Measurements from ENCODE around the gene TRPM1. TPM values are rescaled to one million over a fixed set of nuclear protein-coding genes. Genes with fewer than 3 reads are reported as not detected.
A peak's percentile ranks its signal among the peaks of the same experiment; 100 is the strongest.

TRPM1 gene
- total RNA-seq, 1 donor from 2014 or later, result not detected

DNA sequence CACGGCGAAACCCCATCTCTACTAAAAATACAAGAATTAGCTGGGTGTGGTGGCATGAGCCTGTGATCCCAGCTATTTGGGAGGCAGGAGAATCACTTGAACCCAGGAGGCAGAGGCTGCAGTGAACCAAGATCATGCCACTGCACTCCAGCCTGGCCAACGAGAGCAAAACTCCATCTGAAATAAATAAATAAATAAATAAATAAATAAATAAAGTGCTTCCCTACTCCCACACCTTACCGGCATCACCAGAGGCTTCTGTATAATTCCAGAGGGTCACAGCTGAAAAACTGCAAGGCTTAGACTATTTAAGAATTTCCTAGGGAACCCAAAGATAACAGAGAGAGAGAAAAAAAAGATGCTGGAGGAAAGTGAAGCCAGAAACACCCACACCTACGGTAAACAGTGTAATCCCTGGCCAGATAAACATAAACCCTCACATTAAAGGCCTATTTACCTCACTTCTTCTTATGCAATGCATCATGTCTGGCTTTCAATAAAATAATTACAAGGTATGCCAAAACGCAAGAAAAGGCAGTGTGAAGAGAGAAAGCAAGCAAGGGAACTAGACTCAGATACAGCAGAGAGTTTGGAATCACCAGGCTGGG lies 15.0 kb upstream of the TRPM1 start:
- TF ChIP-seq, protein P1, sequence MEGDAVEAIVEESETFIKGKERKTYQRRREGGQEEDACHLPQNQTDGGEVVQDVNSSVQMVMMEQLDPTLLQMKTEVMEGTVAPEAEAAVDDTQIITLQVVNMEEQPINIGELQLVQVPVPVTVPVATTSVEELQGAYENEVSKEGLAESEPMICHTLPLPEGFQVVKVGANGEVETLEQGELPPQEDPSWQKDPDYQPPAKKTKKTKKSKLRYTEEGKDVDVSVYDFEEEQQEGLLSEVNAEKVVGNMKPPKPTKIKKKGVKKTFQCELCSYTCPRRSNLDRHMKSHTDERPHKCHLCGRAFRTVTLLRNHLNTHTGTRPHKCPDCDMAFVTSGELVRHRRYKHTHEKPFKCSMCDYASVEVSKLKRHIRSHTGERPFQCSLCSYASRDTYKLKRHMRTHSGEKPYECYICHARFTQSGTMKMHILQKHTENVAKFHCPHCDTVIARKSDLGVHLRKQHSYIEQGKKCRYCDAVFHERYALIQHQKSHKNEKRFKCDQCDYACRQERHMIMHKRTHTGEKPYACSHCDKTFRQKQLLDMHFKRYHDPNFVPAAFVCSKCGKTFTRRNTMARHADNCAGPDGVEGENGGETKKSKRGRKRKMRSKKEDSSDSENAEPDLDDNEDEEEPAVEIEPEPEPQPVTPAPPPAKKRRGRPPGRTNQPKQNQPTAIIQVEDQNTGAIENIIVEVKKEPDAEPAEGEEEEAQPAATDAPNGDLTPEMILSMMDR (IDR thresholded peaks at IDR 0.05), result no peak
- no peak for ATAC-seq
- DNase-seq, result no peak

DNA sequence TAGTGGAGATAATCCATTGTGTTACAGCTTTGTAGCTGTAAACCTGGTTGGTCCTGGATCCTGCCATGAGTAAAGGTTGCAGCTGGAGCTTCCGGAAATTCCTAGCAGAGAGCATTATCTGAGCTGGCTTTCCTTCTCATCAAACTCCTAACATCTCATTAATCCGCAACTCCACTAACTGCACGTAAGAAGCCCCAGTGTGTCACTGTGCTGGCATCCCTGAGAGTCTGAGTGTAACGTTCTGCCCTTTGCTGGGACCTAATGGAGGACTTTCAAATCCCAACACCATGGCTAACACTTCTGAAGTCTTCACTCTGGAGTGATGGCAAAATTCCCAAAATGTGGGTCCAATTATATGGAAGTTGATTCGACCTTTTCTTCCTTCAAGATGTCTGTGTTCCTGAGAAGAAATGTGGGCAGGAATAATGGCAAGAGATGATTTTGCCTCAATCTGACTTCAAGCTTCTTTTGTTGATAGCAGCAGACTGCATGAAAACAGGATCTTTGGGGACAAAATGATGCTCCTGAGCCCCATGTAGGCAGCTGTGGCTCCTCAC lies 9.6 kb upstream of the TRPM1 start:
- ATAC-seq (no peak), DNase-seq (no peak)
- peaks cover 7% of the 10 kb centered on the region for H3K9me3 ChIP-seq
- TF ChIP-seq, protein P1 (IDR thresholded peaks at IDR 0.05), result no peak
- no peak overlapping the region for H3K27ac ChIP-seq
- H3K27me3 ChIP-seq (ENCODE audit: low read depth), result no peaks in the 10 kb centered on the region
- no peak overlapping the region for H3K4me3 ChIP-seq
- intact Hi-C loops (cut with DNase I), result no loop called here
- H3K36me3 ChIP-seq, result no peaks in the 10 kb centered on the region
- no peaks in the 10 kb centered on the region for H3K4me1 ChIP-seq

More for the DNA sequence above, 15.0 kb upstream of the TRPM1 start:
- Histone ChIP-seq H3K27me3 (ENCODE audit: low read depth) (no peaks in the 10 kb centered on the region), H3K36me3 (no peaks in the 10 kb centered on the region), H3K4me3 (no peak overlapping the region), H3K27ac (no peak overlapping the region), H3K9me3 (peaks cover 9% of the 10 kb centered on the region), H3K4me1 (no peaks in the 10 kb centered on the region)
- intact Hi-C loops (cut with DNase I), result no loop called here

DNA sequence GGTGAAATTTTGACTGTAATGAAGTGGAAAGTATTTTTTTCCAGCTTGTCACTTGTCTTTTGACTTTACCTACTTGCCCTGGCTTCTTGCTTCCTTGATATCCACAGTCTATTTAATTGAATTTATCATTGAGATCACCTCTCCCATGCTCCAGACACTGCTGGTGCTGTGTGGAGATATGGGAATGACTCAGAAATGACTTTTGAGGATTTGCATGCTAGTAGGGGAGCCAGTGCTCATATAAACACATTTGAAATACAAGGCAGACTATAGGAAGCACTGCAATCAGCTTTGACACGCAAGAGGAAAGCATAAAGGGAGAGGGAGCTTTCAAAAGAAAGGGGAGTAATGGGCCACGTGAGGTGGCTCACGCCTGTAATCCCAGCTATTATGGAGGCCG lies 7.3 kb upstream of the TRPM1 start:
- DNase-seq, result no peak
- no peak for ATAC-seq
- no peak overlapping the region for H3K4me3 ChIP-seq
- intact Hi-C loops (cut with DNase I), result no loop called here
- no peaks in the 10 kb centered on the region for H3K27me3 ChIP-seq (ENCODE audit: low read depth)
- no peaks in the 10 kb centered on the region for H3K9me3 ChIP-seq
- no peaks in the 10 kb centered on the region for H3K4me1 ChIP-seq
- TF ChIP-seq, protein P1 (IDR thresholded peaks at IDR 0.05), result no peak
- H3K27ac ChIP-seq, result no peak overlapping the region
- no peaks in the 10 kb centered on the region for H3K36me3 ChIP-seq

DNA sequence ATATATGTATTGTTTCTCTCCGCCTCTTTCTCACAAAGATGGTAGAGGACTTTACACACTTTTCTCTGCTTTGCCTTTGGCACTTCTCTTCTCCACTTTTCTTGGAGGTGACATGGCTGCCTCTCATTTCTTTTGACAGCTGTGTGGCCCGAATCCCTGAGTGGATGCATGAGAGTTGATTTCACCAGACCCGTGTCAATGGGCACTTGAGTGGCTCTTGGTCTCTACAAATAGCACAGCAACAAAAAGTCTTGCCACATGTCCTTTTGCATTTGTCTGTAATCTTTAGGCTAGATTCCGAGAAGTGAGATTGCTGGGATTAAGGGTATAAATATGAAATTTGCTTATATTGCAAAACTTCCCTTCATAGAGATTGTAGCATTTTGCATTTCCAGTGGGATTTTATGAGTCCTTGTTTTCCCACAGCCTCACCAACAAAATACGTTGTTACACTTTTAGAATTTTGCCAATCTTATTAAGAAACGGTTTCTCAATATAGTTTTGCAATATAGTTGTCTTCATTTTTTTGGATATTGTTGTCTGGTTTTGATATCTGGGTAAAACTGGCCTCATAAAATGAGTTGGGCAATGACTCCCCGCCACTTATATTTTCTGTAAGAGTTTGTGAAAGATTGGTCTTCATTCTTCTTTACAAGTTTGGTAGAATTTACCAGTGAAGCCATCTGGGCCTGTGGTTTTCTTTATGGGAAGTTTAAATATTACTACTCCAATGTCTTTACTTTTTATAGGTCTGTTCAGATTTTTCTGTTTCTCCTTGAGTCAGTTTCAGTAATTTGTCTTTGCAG lies 5.2 kb upstream of the TRPM1 start:
- TF ChIP-seq, protein P1 (IDR thresholded peaks at IDR 0.05), result no peak
- ATAC-seq, result peak; percentile 56 to 82
- Histone ChIP-seq H3K9me3 (no peaks in the 10 kb centered on the region), H3K4me1 (no peaks in the 10 kb centered on the region), H3K36me3 (no peaks in the 10 kb centered on the region), H3K27me3 (ENCODE audit: low read depth) (no peaks in the 10 kb centered on the region), H3K4me3 (no peak overlapping the region), H3K27ac (no peak overlapping the region)
- intact Hi-C loops (cut with DNase I), result no loop called here
- DNase-seq, result no peak

DNA sequence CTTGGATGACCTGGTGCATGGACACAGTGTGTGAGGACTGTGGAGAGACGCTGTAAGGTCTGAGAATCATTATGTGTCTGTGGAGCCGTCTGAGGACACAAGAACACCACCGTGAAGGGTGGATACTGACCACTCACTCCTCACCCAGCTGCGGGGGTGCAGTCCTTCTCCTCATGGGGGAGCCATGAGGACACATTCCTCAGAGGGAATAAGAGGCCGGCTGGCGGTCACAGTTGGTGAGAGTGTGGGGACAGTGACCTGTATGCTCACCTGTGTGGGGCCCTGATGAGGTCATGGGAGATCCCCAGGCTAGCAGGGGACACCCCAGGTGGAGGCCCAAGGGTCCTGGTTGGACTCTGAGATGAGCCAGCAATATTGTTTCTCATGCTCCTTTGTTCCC lies 2.5 kb upstream of the TRPM1 start:
- DNase-seq, result no peak
- no peaks in the 10 kb centered on the region for H3K36me3 ChIP-seq
- intact Hi-C loops (cut with DNase I), result no loop called here
- H3K4me3 ChIP-seq, result no peak overlapping the region
- H3K4me1 ChIP-seq, result no peaks in the 10 kb centered on the region
- TF ChIP-seq, protein P1 (IDR thresholded peaks at IDR 0.05), result no peak
- no peaks in the 10 kb centered on the region for H3K9me3 ChIP-seq
- no peak overlapping the region for H3K27ac ChIP-seq
- no peak for ATAC-seq
- no peaks in the 10 kb centered on the region for H3K27me3 ChIP-seq (ENCODE audit: low read depth)

Data from lower lobe of right lung (tissue), 2 donors.